HG03045 (cell line): ENCODE data around the gene EXOC4.

Source experiments
- ATAC-seq: cut with Tn5 transposase; IDR thresholded peaks from one replicate; pipeline ENCODE4 v1.9.1; 2021; ENCODE audit warnings: mild to moderate bottlenecking, moderate library complexity; ENCODE audit not compliant: unreplicated experiment

The EXOC4 gene

GRCh38 chr7:133564484-133564883 lies 311.6 kb downstream of the EXOC4 start:
- ATAC-seq: no peak

- no peak for ATAC-seq
These were observed 315.7 kb downstream of the EXOC4 start for GRCh38 chr7:133568544-133568943.

GRCh38 chr7:133570321-133570720 lies 317.4 kb downstream of the EXOC4 start:
- ATAC-seq: no peak

GRCh38 chr7:133571076-133571475 lies 318.2 kb downstream of the EXOC4 start:
- no peak for ATAC-seq

GRCh38 chr7:133572087-133572486 lies 319.2 kb downstream of the EXOC4 start:
- no peak for ATAC-seq

- ATAC-seq: no peak
These were observed 320.0 kb downstream of the EXOC4 start for GRCh38 chr7:133572843-133573242.

- ATAC-seq: no peak
These were observed 320.8 kb downstream of the EXOC4 start for GRCh38 chr7:133573554-133574265.

GRCh38 chr7:133575726-133576440 lies 323.0 kb downstream of the EXOC4 start:
- ATAC-seq: no peak

- ATAC-seq: no peak
These were observed 323.8 kb downstream of the EXOC4 start for GRCh38 chr7:133576612-133577168.

GRCh38 chr7:133582766-133583523 lies 330.1 kb downstream of the EXOC4 start:
- no peak for ATAC-seq

GRCh38 chr7:133583545-133584171 lies 330.8 kb downstream of the EXOC4 start:
- ATAC-seq: no peak

GRCh38 chr7:133584956-133585668 lies 332.2 kb downstream of the EXOC4 start:
- no peak for ATAC-seq

GRCh38 chr7:133586253-133586652 lies 333.4 kb downstream of the EXOC4 start:
- no peak for ATAC-seq

- no peak for ATAC-seq
These were observed 335.0 kb downstream of the EXOC4 start for GRCh38 chr7:133587903-133588302.

- ATAC-seq: no peak
These were observed 337.9 kb downstream of the EXOC4 start for GRCh38 chr7:133590795-133591194.

- no peak for ATAC-seq
These were observed 338.9 kb downstream of the EXOC4 start for GRCh38 chr7:133591704-133592340.

- no peak for ATAC-seq
These were observed 340.7 kb downstream of the EXOC4 start for GRCh38 chr7:133593561-133593960.

GRCh38 chr7:133601617-133602016 lies 348.7 kb downstream of the EXOC4 start:
- no peak for ATAC-seq

- ATAC-seq: no peak
These were observed 349.4 kb downstream of the EXOC4 start for GRCh38 chr7:133602291-133602690.

- ATAC-seq: no peak
These were observed 354.1 kb downstream of the EXOC4 start for GRCh38 chr7:133606991-133607390.
